ENCODE results near the gene CHRM4. TPM values are rescaled to one million over a fixed set of nuclear protein-coding genes. Genes with fewer than 3 reads are reported as not detected.
A peak's percentile ranks its signal among the peaks of the same experiment; 100 is the strongest.

The CHRM4 gene
- total RNA-seq, 2 donors from 2014 or later = 0.75 to 0.81 TPM

DNA sequence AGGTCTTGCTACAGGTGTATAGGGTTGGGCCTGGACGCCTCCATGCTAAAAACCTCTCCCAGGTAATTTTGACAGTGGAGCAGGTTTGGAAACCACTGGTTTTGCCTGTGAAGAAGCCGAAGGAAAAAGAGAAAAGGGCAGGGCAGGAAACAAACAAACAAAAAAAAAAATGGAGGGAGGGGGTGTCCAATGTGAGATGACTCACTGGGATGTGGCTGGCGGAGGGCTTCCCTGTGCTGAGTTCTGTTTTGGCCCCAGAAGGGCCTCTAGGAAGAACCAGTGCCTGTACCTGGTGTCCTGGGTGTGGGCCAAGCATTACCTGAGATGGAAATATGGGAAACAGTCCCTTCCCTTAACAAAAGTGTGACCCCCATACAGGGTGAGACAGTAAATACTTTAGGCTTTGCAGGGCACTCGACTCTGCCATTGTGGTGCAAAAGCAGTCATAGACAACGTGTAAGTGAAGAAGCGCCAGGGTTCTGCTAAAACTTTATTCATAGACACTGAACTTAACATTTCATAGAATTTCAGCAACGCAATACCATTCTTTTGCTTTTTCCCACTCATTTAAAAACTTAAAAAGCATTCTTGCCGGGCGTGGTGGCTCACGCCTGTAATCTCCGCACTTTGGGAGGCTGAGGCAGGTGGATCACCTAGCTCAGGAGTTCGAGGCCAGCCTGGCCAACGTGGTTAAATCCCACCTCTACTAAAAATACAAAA, 53.8 kb downstream of the CHRM4 start:
- Mint-ChIP-seq H3K27me3 (peaks cover 5 to 38% of the 10 kb centered on the region in 2 donors), H3K27ac (no peak overlapping the region), H3K9me3 (no peaks in the 10 kb centered on the region)

DNA sequence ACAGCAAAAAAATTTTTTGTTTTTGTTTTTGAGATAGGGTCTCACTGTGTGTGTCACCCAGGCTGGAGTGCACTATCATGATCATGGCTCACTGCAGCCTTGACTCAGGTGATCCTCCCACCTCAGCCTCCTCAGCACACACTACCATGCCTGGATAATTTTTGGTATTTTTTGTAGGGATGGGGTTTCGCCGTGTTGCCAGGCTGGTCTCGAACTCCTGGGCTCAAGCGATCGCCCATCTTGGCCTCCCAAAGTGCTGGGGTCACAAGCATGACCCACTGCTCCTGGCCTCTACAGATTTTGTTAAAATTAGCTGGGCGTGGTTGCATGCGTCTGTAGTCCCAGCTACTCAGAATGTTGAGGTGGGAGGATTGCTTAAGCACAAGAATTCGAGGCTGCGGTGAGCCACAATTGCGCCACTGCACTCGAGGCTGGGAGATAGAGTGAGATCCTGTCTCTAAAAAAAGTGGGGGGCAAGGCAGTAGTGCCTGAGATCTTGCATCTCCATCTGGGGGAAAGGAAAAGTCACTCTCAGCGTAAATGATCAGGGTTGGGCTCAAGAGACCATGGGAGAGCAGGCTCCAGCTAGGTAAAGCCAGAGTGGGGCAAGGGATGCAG, 54.9 kb downstream of the CHRM4 start:
- H3K9me3 Mint-ChIP-seq = no peaks in the 10 kb centered on the region
- H3K4me1 Mint-ChIP-seq (ENCODE audit: low read depth in 2 of 2) = peaks cover 11 to 12% of the 10 kb centered on the region in 2 donors
- H3K27ac Mint-ChIP-seq = peak overlapping the region in 1 of 2 donors; percentile 33
- peaks cover 9 to 40% of the 10 kb centered on the region in 2 donors for H3K27me3 Mint-ChIP-seq
- DNase-seq (ENCODE audit: low spot score) (peak; percentile 72), ATAC-seq (peak; percentile 63 to 74)
- no peaks in the 10 kb centered on the region for H3K36me3 Mint-ChIP-seq
- H3K4me3 Mint-ChIP-seq = peak overlapping the region; percentile 24

More for the DNA sequence above, 53.8 kb downstream of the CHRM4 start:
- Mint-ChIP-seq H3K4me3 (no peak overlapping the region), H3K36me3 (no peaks in the 10 kb centered on the region), H3K4me1 (ENCODE audit: low read depth in 2 of 2) (peaks cover 9% of the 10 kb centered on the region in 2 donors)
- DNase-seq (ENCODE audit: low spot score) = no peak
- ATAC-seq = no peak

DNA sequence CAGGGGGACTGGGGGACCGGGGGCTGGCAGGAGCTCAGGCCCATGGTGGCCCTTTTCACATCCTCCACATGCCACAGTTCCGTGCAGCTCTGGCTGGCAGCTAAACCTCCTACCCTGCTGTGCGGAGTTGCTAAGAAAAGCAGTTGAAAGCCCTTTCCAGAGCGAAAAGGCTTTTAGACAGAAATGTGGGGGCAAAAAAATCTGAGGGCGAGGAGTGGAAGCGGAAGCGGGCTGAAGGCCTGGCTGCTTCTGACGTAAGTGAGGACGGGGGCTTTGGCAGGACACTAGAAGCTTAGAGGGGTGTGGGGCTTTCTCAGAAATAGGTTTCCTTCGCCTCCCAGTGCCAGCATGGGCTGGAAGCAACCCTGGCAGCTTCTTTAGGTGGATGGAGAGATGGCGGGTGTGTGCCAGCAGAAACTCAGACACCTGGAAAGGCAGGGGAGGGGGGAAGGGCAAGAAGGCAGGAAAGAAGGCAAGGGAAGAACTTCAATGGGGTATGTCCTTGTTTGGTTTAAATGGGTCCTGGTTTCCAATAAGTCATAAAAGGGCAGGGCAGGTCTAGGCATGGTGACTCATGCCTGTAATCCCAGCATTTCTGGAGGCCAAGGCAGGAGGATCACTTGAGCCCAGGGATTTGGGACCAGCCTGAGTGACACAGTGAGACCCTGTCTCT, 55.5 kb downstream of the CHRM4 start:
- Mint-ChIP-seq H3K27ac (no peak overlapping the region), H3K4me1 (ENCODE audit: low read depth in 2 of 2) (peaks cover 14 to 17% of the 10 kb centered on the region in 2 donors), H3K9me3 (no peaks in the 10 kb centered on the region), H3K27me3 (peaks cover 16 to 39% of the 10 kb centered on the region in 2 donors), H3K4me3 (no peak overlapping the region), H3K36me3 (no peaks in the 10 kb centered on the region)
- DNase-seq (ENCODE audit: low spot score) = no peak
- ATAC-seq = no peak

- peaks cover 20 to 24% of the 10 kb centered on the region in 2 donors for H3K4me1 Mint-ChIP-seq (ENCODE audit: low read depth in 2 of 2)
- H3K27me3 Mint-ChIP-seq = peaks cover 23 to 45% of the 10 kb centered on the region in 2 donors
- no peaks in the 10 kb centered on the region for H3K36me3 Mint-ChIP-seq
- no peak for DNase-seq (ENCODE audit: low spot score)
- ATAC-seq = no peak
- H3K9me3 Mint-ChIP-seq = no peaks in the 10 kb centered on the region
- H3K4me3 Mint-ChIP-seq = no peak overlapping the region
- no peak overlapping the region for H3K27ac Mint-ChIP-seq
Measured at GRCh38 chr11:46335271-46335670, 56.3 kb downstream of the CHRM4 start.

DNA sequence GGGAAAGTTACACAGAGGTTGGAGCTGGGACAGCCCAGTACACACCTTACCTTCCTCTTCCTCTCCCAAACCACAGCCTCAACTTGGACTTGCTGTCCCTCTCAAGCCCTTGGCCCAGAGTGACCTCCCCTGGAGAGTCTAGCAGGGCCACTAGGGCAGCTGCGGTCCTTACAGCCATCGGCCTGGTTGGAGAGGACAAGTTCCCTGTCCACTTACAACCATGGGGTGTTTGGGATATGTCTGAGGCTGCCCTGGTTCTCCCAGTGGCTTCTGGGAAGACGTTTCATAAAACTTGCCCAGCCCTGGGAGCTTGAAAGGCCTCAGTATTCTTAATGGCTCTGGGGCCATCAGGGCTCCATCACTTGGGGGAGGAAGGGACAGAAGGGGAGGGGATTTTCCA, 57.4 kb downstream of the CHRM4 start:
- H3K9me3 Mint-ChIP-seq = no peaks in the 10 kb centered on the region
- no peak overlapping the region for H3K27ac Mint-ChIP-seq
- peaks cover 32 to 52% of the 10 kb centered on the region in 2 donors for H3K27me3 Mint-ChIP-seq
- peaks cover 21 to 27% of the 10 kb centered on the region in 2 donors for H3K4me1 Mint-ChIP-seq (ENCODE audit: low read depth in 2 of 2)
- peak overlapping the region; percentile 58 for H3K4me3 Mint-ChIP-seq
- ATAC-seq (no peak), DNase-seq (ENCODE audit: low spot score) (no peak)
- no peaks in the 10 kb centered on the region for H3K36me3 Mint-ChIP-seq

Other genes starting within 250 kb of the CHRM4 start
- not detected for gene CREB3L1, start 114.1 kb downstream of the CHRM4 start, total RNA-seq
- gene DGKZ, start 44.3 kb downstream of the CHRM4 start, total RNA-seq = 100 to 1,000 TPM; 104 to 207 TPM
- 1 to 10 TPM; 1.4 to 4.0 TPM for gene MDK, start 10.1 kb downstream of the CHRM4 start, total RNA-seq
- gene AMBRA1, start 202.2 kb upstream of the CHRM4 start, total RNA-seq = 10 to 100 TPM; 50.7 to 72.4 TPM
- 1 to 10 TPM; 6.2 to 6.4 TPM for gene HARBI1, start 225.5 kb upstream of the CHRM4 start, total RNA-seq
- gene ATG13, start 225.8 kb upstream of the CHRM4 start, total RNA-seq = 10 to 100 TPM; 93.9 to 96.6 TPM

Data from natural killer cell treated with Interleukin-12 subunit alpha and Interleukin-12 subunit beta and Interleukin-15 and Interleukin-18, amount 100 ng/mL, for 72 hours (primary cell).